Retinal pigment epithelial cell (primary cell): ENCODE results near the gene MPP1.

Source experiments
- DNase-seq: peaks from one replicate; pipeline ENCODE4 v3.0.0-alpha.2; 2010; ENCODE audit warnings: low read depth
- H3K4me3 ChIP-seq: 2 replicates; pipeline ENCODE4 v1.5.1; 2011; ENCODE audit warnings: mild to moderate bottlenecking, low read length, control low read depth, moderate library complexity
- TF ChIP-seq, protein P1 (sequence below): conservative IDR thresholded peaks from 2 replicates; pipeline ENCODE4 v1.5.1; 2011; ENCODE audit warnings: low read depth, low read length, control low read depth, inconsistent platforms

Gene MPP1

DNA sequence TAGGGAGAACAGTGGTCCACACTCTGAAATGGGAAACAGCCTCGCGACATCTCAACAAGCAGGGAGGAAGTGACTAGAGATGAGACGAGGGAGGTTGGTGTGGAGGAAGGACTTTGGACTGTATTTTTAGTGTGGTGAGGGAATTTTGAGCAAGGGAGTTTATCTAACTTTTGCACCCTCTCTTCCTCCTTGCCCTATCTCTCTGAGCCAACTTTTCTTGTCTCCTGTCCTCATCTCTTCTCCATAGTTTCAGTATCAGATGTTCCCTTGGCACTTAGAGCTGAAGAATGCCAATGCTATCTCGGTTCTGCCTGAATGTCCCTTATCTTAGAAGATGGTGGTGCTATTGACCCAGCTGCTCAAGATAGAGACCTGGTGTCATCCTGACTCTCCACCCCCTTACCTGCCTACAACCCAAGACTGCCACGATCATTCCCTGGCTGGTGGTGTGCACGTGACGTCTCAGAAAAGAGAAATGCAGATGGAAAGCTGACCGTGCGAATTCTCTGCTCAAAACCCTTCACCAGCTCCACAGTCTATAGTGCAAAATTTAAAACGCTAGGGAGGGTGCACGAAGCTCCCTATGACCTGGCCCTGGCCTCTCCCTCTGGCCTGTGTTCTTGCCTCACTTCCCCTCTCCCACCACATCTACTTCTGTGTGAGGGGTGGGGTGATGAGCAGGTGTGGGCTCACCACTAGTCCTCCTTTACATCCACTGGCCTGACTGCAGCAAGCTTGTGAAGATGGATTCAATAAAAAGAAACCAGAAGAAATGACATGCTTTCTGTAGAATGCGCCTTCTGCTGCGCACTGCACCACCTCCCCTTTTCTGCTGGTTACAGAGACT, 20.9 kb downstream of the MPP1 start:
- TF ChIP-seq, protein P1, sequence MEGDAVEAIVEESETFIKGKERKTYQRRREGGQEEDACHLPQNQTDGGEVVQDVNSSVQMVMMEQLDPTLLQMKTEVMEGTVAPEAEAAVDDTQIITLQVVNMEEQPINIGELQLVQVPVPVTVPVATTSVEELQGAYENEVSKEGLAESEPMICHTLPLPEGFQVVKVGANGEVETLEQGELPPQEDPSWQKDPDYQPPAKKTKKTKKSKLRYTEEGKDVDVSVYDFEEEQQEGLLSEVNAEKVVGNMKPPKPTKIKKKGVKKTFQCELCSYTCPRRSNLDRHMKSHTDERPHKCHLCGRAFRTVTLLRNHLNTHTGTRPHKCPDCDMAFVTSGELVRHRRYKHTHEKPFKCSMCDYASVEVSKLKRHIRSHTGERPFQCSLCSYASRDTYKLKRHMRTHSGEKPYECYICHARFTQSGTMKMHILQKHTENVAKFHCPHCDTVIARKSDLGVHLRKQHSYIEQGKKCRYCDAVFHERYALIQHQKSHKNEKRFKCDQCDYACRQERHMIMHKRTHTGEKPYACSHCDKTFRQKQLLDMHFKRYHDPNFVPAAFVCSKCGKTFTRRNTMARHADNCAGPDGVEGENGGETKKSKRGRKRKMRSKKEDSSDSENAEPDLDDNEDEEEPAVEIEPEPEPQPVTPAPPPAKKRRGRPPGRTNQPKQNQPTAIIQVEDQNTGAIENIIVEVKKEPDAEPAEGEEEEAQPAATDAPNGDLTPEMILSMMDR, result no peak
- no peak for DNase-seq
- H3K4me3 ChIP-seq, result no peak overlapping the region

DNA sequence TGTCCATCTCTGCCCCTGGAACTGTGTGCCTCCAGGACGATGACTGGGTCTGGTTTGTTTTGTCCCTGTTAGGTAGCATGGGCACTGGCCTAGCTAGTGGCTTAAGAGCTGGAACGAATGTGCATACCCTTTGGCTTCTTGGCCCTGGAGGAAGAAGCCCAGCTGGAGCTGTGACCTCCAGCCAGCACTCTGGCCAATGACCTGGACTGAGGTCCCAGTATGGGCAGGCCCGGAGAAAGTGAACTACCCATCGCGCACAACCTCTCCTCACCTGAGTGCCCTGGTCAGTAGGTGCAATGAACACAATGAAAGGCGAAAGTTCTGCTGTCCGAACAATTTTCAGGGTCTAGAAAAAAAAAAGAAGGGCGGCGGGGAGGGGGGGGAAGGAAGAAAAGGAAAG, 24.3 kb downstream of the MPP1 start:
- no peak overlapping the region for H3K4me3 ChIP-seq
- no peak for DNase-seq
- TF ChIP-seq, protein P1, result no peak

DNA sequence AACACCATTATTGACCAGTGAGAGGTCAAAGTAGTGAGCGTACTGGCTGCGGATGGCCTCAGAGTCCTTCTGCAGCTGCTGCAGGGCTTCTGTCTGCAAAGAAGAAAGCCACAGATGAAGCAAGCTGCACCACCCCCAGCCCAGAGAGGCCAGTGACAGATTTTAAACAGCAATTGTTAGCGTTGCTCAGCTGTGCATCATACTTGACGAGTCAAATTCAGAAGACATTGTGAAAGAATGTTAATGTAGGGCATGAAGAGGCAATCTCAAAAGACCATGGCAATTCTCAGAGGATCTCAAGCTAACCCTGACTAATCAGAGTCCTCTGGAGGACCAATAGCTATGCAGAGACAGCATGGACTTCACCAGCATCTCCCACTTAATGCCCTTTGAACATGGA, 26.0 kb downstream of the MPP1 start:
- no peak for DNase-seq

DNA sequence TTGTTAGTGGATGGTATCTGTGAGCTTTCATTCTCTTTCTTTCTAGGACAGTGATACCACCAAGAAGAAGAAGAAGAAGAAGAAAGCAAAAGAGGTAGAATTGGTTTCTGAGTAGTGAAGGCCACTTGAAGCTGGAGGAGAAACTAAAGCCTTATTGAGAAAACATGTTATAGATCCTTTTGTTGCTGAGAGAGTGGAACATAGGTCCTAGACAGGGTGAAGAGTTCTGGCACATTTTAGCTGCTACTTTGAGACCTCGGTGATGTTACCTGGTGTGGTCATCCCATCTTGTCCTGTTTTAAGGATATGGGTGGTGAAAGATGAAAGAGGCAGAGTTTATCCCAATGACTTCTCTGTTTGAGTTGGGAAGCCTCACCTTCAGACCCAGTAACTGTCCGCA, 28.5 kb downstream of the MPP1 start:
- TF ChIP-seq, protein P1, result no peak
- no peak for DNase-seq

More for the DNA sequence above, 26.0 kb downstream of the MPP1 start:
- H3K4me3 ChIP-seq, result no peak overlapping the region
- TF ChIP-seq, protein P1, result no peak

DNA sequence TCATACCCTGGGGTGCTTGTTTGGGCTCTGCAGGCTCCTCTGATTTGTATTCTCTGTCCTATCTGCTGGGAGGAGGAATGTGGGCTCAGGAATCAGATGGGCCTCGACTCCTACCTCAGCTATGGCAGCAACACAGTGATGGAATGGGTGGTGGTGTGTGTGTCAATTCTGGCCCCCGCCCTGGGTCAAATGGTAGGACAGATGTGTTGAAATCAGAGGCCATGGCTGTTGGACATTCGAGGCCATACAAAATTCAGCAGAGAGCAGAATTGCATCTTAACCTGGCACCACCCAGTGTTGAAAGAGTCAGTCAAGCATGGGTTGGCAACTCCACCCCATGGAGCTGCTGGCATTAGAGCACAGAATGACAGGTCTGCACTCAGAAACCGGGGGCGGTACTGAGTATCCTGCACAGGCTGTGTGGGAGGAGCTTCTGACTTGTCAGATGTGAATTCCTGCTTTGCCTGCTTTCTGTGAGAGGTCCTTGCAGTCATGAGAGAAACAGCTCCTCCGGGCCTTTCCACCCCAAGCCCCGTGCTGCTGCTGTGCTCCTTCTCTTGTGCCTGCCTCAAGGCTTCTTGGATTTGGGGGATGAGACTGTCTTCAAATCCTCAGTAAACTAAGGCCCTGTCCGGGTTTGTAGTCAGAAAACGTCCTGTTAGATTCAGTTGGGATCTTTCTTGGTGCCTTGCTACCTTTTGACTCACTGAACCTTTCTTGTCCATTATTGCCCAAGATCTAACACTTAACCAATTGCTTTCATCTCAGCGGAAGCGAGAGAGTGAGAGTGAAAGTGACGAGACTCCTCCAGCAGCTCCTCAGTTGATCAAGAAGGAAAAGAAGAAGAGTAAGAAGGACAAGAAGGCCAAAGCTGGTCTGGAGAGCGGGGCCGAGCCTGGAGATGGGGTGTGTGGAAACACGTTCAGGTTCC, 29.6 kb downstream of the MPP1 start:
- no peak for DNase-seq
- TF ChIP-seq, protein P1, result no peak
- no peak overlapping the region for H3K4me3 ChIP-seq

More for the DNA sequence above, 28.5 kb downstream of the MPP1 start:
- no peak overlapping the region for H3K4me3 ChIP-seq

DNA sequence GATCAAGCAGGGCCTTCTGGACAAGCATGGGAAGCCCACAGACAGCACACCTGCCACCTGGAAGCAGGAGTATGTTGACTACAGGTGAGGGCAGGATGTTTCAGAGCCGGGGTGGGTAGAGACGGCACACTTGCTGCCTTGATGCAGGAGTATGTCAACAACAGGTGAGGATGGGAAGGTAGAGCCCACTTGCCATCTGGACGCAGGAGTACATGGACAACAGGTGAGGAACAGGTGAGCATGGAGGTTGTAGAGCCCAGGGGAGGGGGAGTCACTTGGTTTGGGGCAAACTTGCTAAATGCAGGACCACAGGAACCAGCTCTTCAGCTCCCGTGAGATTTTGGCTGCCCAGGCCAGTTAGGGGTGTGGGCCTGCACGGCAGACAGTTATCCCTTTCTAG, 30.7 kb downstream of the MPP1 start:
- TF ChIP-seq, protein P1, result no peak
- H3K4me3 ChIP-seq, result no peak overlapping the region
- no peak for DNase-seq
